T-helper 1 cell treated with Interleukin-12 subunit alpha and Interleukin-12 subunit beta and Interleukin-4 antibody, amounts not matched to agents 30 ng/mL and 1 ng/mL, for 36 hours (primary cell): Measurements from ENCODE around the gene SPINT2. TPM values are rescaled to one million over a fixed set of nuclear protein-coding genes. Genes with fewer than 3 reads are reported as not detected.

Experiments
- intact Hi-C: fragments of 100-400 bp; cut with micrococcal nuclease; formaldehyde crosslinking; loops from one replicate; pipeline ENCODE4 v1.15.1; 2024
- total RNA-seq: library from RNA; stranded (reverse); gene quantifications from 2 replicates; pipeline ENCODE4 v1.2.3, GENCODE V29; 2022

The SPINT2 gene
- total RNA-seq, 1 donor from 2014 or later, result 75.5 TPM

DNA sequence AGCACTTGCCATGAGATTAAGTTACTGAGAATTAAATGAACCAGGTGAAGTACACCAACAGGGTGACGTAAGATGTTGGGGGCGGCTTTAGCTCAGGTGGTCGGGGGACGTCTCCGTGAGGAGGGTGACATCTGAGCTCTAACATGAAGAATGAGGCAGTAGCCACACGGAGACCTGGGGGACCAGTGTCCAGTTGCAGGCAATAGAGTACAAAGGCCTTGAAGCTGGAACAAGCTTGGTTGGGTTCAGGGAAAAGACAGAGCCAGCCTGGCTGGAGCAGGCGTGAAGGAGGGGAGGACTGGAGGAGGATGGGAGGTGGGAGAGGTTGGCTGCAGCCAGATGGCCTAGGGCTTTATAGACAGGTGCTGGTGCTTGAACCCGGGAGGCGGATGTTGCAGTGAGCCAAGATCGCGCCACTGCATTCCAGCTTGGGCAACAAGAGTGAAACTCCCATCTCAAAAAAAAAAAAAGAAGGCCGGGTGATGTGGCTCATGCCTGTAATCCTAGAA, 1.6 kb downstream of the SPINT2 start:
- intact Hi-C loops, result loop anchor here (2.0 kb wide), 1 partner anchor 21 kb away; no protein-coding TSS in a partner anchor

- intact Hi-C loops, result no loop called here
These were observed 2.7 kb downstream of the SPINT2 start for GRCh38 chr19:38266981-38267597.

- intact Hi-C loops, result no loop called here
These were observed 3.5 kb downstream of the SPINT2 start for GRCh38 chr19:38267761-38268483.

DNA sequence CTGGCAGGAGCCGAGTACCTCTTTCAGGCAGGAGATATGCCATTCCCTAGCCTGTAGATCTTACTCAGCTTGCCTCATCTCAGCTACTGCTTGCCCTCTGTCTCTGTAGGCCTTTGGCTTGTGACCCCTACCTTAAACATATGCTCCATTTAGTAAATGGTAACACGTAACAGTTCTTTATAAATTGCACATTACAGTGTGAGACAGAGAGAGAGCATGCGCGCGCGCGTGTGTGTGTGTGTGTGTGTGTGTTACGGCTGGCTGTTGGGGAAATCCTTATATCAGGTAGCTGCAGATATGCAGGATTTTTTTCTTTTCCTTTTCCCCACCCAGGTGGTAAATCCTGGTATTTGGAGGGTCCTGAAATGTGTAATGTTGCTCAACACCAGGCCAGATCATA, 4.2 kb downstream of the SPINT2 start:
- intact Hi-C loops, result no loop called here

- intact Hi-C loops, result no loop called here
These were observed 6.3 kb downstream of the SPINT2 start for GRCh38 chr19:38270587-38271167.

DNA sequence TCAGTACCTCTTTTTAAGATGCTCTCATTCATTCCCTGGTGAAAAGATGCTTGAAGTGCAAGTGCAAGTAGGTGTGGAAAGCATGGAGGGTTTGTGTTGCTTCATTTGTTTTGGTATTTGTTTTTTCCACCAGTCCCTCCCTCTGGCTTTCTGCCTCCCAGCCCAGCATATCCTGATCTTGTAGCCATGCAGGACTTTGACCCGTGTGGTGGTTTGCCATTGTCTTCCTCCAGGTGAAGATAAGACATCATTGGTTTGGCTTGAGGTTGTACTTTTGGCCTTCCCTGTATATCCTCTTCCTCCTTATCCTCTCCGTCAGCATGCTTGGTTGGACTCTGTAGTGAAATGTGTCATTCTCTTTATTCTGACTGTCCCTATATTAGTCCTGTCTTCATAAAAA, 9.1 kb downstream of the SPINT2 start:
- intact Hi-C loops, result no loop called here

- intact Hi-C loops, result no loop called here
These were observed 10.4 kb downstream of the SPINT2 start for GRCh38 chr19:38274739-38275138.

GRCh38 chr19:38276942-38277517, 12.7 kb downstream of the SPINT2 start:
- intact Hi-C loops, result no loop called here

GRCh38 chr19:38277549-38277948, 13.2 kb downstream of the SPINT2 start:
- intact Hi-C loops, result no loop called here

DNA sequence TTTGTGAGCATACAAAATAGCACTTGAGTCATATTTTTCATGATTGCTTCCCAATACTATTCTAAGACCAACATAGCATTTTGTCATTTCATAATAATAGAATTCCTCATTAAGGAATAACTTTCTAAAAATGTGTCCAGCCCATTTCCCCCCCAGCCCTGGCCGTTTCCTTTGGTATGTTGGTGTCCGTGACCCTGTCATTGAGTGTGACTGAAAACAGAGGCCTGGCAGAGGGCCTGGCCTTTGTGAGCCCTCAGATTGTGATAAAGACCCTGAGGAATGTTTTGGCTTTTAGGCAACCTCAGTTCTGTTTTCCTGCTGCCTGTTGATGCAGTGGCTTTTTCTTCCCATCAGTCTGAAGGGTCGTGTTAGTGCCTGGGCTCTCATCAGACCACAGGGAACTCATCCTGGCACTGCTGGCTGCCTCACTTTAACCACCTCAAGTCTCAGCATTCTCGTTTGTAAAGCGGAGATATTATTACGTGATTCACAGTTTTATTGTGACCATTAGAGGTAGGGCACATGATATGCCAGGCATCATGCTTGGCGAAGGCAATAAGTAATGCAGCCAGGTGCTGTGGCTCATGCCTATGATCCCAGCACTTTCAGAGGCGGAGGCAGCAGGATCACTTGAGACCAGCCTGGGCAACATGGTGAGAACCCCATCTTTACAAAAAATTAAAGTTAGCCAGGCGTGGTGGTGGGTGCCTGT, 13.8 kb downstream of the SPINT2 start:
- intact Hi-C loops, result no loop called here

DNA sequence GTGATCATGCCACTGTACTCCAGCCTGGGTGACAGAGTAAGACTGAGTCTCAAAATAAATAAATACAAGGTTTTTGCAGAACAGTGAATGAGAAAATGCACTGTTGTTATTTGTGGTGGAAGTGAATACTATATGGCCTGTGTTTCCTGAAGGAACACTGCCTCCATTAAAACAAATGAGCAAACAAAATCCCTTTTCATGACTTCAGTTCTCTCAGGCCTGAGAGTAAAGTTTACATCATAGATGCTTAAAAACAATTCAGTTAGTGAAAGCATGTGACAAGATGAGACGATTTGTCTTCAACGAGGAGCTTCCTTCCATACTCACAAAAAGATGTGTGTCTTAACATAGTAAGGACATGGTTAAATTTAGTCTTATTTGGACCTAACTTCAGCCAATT, 14.4 kb downstream of the SPINT2 start:
- intact Hi-C loops, result no loop called here

GRCh38 chr19:38280030-38280921, 15.9 kb downstream of the SPINT2 start:
- intact Hi-C loops, result no loop called here

DNA sequence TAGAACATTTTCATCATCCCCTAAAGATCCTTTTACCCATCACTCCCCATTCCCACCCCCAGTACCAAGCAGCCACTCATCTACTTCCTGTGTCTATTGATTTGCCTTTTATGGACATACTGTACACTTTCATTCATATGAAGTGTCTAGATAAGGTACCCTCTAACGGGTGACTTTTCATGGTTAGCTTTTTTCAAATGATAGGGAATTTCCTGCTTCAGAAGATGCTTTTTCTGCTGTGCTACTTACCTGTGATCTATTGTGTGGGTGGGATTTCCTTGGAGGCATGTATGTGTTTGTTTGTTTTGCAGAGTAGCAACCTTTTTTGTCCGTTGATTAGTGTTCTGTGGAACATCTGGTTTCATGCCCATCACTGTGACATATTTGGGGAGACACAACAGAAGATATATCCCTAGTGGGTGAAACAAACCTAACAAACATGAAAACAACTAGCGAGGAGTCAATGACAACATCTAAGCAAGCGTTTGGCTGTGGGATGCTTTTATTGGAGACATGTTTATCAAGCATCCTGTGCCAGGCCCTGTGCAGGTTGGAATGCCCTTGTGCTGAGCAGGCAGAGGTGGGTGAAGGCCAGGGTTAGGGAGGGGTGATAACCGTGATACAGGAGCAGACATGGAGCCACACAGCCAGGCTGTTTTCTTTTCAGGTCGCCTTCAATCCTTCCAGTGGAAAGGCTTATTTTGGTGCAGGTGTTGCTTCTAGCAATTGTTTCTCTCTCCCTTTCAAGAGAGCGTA, 17.6 kb downstream of the SPINT2 start:
- intact Hi-C loops, result no loop called here

- intact Hi-C loops, result no loop called here
These were observed 18.9 kb downstream of the SPINT2 start for GRCh38 chr19:38283271-38283670.

DNA sequence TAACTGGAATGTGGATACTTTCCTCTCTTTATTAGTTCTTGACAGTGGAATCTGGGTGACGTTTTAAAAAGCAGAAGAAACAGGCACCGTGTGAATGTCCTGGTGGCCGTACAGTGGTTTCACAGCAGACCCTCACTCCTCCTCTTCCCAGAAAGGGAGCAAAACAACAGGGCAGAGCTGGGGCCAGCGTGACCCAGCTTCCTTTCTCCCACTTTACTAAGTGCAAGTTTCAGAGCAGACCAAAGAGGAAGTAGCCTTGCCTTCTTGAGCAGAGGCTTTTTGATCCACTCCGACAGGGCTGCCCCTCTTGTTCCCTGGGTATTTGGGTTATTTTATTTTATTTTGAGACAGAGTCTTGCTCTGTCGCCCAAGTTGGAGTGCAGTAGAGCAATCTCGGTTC, 20.0 kb downstream of the SPINT2 start:
- intact Hi-C loops, result no loop called here

- intact Hi-C loops, result no loop called here
These were observed 21.2 kb downstream of the SPINT2 start for GRCh38 chr19:38285567-38285966.

DNA sequence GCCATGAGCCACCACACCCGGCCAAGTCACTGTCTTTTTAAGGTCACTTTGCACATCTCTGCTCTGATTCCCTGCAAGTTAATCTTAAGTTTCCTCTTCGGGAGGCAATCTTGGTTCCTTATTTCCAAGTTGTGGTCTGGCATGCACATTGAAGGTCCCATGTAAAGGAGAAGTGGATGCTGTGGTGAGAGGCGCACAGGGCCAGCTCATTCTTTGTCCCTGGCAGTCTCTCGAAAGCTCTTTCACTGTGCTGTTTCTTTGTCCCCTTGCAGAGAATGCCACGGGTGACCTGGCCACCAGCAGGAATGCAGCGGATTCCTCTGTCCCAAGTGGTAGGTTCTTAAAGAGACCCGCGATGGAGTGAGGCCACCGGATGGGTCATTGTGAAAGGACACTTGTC, 23.2 kb downstream of the SPINT2 start:
- intact Hi-C loops, result no loop called here

GRCh38 chr19:38288123-38288855, 23.9 kb downstream of the SPINT2 start:
- intact Hi-C loops, result no loop called here

GRCh38 chr19:38289955-38290354, 25.6 kb downstream of the SPINT2 start:
- intact Hi-C loops, result no loop called here
